Cardiac muscle cell (in vitro differentiated cells and primary cell): ENCODE results near the gene HSPBAP1. TPM values are rescaled to one million over a fixed set of nuclear protein-coding genes. Genes with fewer than 3 reads are reported as not detected.
"Not testable (repeated sequence)": the region's sequence is repeated elsewhere in the genome, so short reads cannot be mapped to it uniquely, and the experiment has no call there.

ENCODE experiments used
- DNase-seq, 2 donors: peaks; one replicate each; pipeline versions ENCODE4 v3.0.0 to v3.0.0-alpha.2; 2010 to 2017; ENCODE audit warnings: low read depth in 1 of 2, low spot score in 1 of 2
- H3K27ac ChIP-seq: fragments of 200-600 bp; sonication (generic); 2 replicates; pipeline ENCODE4 v1.5.1; 2016
- H3K27me3 ChIP-seq: fragments of 200-600 bp; sonication (generic); 2 replicates; pipeline ENCODE4 v1.6.0; 2016; ENCODE audit warnings: control low read depth
- H3K36me3 ChIP-seq: fragments of 200-600 bp; sonication (generic); 2 replicates; pipeline ENCODE4 v1.5.1; 2016; ENCODE audit warnings: control low read depth
- H3K4me1 ChIP-seq: fragments of 200-600 bp; sonication (generic); 2 replicates; pipeline ENCODE4 v1.8.1; 2017; ENCODE audit warnings: low read depth, mild to moderate bottlenecking, mixed run types
- H3K4me3 ChIP-seq: fragments of 200-600 bp; sonication (generic); 2 replicates; pipeline ENCODE4 v1.5.1; 2016; ENCODE audit warnings: mild to moderate bottlenecking
- H3K9me3 ChIP-seq: fragments of 200-600 bp; sonication (generic); 2 replicates; pipeline ENCODE4 v1.5.1; 2017; ENCODE audit warnings: low read depth, mild to moderate bottlenecking, control low read depth
- polyA plus RNA-seq: library from polyadenylated mRNA; unstranded; fragments of >200 nt; fragmentation: Nextera tagmentation; extraction: Ambion mirVana; gene quantifications from 2 replicates; pipeline ENCODE4 v1.2.1, GENCODE V29; 2016
- total RNA-seq: library from RNA; depleted of rRNA; stranded (reverse); fragments of >200 nt; gene quantifications from 2 replicates; pipeline ENCODE4 v1.2.3, GENCODE V29; 2016
- TF ChIP-seq, protein P1 (sequence below): IDR thresholded peaks from 2 replicates; pipeline ENCODE4 v1.5.1; 2012; ENCODE audit warnings: low read depth, mild to moderate bottlenecking, low read length

HSPBAP1 gene
- total and polyA plus RNA-seq, 2 experiments from 2014 or later = 2.9 to 7.2 TPM

DNA sequence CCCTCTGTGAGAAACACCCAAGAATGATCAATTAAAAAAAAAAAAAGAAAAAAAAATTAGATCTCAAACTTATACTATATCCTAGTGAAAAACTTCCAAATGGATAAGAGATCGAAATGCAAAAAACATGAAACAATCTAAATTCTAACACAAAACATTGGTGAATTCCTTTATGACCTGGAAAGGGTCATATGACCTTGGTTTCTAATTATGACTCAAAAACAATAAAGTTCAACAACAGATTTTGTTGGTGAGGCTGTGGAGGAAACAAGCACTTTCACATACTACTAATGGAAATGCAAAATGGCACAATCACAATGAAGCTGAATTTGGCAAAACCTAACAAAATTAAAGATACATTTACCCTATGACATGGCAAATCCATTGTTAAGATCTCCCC, 45.3 kb downstream of the HSPBAP1 start:
- H3K4me1 ChIP-seq = no peaks in the 10 kb centered on the region
- H3K4me3 ChIP-seq = no peak overlapping the region
- no peaks in the 10 kb centered on the region for H3K9me3 ChIP-seq
- no peak for DNase-seq
- TF ChIP-seq, protein P1, sequence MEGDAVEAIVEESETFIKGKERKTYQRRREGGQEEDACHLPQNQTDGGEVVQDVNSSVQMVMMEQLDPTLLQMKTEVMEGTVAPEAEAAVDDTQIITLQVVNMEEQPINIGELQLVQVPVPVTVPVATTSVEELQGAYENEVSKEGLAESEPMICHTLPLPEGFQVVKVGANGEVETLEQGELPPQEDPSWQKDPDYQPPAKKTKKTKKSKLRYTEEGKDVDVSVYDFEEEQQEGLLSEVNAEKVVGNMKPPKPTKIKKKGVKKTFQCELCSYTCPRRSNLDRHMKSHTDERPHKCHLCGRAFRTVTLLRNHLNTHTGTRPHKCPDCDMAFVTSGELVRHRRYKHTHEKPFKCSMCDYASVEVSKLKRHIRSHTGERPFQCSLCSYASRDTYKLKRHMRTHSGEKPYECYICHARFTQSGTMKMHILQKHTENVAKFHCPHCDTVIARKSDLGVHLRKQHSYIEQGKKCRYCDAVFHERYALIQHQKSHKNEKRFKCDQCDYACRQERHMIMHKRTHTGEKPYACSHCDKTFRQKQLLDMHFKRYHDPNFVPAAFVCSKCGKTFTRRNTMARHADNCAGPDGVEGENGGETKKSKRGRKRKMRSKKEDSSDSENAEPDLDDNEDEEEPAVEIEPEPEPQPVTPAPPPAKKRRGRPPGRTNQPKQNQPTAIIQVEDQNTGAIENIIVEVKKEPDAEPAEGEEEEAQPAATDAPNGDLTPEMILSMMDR = no peak
- no peaks in the 10 kb centered on the region for H3K27me3 ChIP-seq
- no peak overlapping the region for H3K27ac ChIP-seq
- no peaks in the 10 kb centered on the region for H3K36me3 ChIP-seq

DNA sequence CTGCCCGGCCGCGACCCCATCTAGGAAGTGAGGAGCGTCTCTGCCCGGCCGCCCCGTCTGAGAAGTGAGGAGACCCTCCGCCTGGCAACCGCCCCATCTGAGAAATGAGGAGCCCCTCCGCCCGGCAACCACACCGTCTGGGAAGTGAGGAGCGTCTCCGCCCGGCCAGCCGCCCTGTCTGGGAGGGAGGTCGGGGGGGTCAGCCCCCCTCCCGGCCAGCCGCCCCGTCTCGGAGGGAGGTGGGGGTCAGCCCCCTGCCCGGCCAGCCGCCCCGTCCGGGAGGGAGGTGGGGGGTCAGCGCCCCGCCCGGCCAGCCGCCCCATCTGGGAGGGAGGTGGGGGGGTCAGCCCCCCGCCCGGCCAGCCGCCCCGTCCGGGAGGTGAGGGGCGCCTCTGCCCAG, 46.3 kb downstream of the HSPBAP1 start:
- not testable (repeated sequence) for DNase-seq, H3K4me3 ChIP-seq

DNA sequence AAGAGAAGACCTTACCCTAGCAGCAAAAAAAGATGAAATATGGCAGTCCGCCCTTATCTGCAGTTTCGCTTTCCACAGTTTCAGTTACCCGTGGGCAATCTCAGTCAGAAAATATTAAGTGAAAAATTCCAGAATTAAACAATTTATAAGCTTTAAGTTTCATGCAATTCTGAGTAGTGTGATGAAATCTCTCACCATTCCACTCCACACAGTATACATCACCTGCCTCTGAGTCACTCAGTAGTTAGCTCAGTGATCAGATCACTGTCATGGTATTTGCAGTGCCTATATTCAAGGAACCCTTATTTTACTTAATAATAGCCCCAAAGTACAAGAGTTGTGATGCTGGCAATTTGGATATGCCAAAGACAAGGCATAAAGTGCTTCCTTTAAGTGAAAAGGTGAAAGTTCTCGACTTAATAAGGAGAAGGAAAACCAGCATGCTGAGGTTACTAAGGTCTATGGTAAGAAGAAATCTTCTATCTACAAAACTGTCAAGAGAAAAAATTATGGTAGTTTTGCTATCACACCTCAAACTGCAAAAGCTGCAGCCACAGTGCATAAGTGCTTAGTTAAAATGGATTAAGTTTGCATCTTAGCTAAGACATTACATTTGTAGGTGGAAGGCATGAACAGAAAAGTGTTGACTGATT, 48.1 kb downstream of the HSPBAP1 start:
- peak in 1 of 2 donors; percentile 52 for DNase-seq

More for the DNA sequence above, 46.3 kb downstream of the HSPBAP1 start:
- H3K27ac ChIP-seq, H3K4me1 ChIP-seq, H3K9me3 ChIP-seq, H3K27me3 ChIP-seq, H3K36me3 ChIP-seq: not testable (repeated sequence)

DNA sequence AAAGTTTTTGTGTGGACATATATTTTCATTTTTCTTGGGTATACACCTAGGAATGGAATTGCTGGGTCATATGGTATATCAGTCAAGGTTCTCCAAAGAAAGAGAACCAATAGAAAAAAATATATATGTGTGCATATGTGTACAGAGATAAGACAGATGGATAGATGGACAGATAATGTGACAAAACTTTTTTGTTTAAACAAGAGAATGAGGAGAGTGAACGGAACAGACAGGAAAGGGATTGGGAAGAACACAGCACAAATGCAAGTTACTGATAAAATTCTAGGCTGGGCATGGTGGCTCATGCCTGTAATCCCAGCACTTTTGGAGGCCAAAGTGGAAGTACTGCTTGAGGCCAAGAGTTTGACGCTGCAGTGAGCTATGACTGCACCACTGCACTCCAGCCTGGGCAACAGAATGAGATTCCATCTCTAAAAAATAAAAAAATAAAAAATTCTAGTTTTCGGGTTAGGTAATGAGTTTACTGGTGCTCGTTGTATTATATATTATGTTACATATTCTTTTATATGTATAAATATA, 50.0 kb downstream of the HSPBAP1 start:
- DNase-seq = no peak
- H3K36me3 ChIP-seq = no peaks in the 10 kb centered on the region
- TF ChIP-seq, protein P1 = no peak
- H3K27ac ChIP-seq = no peak overlapping the region
- no peaks in the 10 kb centered on the region for H3K4me1 ChIP-seq
- no peaks in the 10 kb centered on the region for H3K27me3 ChIP-seq
- no peak overlapping the region for H3K4me3 ChIP-seq
- no peaks in the 10 kb centered on the region for H3K9me3 ChIP-seq

More for the DNA sequence above, 48.1 kb downstream of the HSPBAP1 start:
- Histone ChIP-seq H3K9me3 (no peaks in the 10 kb centered on the region), H3K4me3 (no peak overlapping the region), H3K27me3 (no peaks in the 10 kb centered on the region), H3K36me3 (no peaks in the 10 kb centered on the region), H3K4me1 (no peaks in the 10 kb centered on the region), H3K27ac (no peak overlapping the region)
- TF ChIP-seq, protein P1 = no peak

DNA sequence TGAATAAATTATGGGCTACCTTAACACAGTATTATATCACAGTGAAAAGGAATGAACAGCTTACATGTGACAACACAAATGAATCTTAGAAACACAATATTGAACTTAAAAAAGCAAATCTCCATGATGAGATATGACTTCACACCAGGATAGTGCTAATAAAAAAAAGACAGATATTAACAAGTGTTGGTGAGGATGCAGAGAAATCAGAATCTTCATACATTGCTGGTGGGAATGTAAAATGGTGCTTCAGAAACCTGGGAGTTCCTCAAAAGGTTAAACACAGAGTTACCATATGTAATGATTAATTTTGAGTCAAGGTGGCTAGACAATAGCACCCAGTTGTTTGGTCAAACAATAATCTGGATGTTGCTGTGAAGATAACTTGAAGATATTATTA, 51.4 kb downstream of the HSPBAP1 start:
- DNase-seq = no peak
- H3K36me3 ChIP-seq = no peaks in the 10 kb centered on the region
- no peaks in the 10 kb centered on the region for H3K4me1 ChIP-seq
- no peaks in the 10 kb centered on the region for H3K27me3 ChIP-seq
- no peak overlapping the region for H3K4me3 ChIP-seq
- TF ChIP-seq, protein P1 = no peak
- H3K9me3 ChIP-seq = no peaks in the 10 kb centered on the region
- no peak overlapping the region for H3K27ac ChIP-seq

DNA sequence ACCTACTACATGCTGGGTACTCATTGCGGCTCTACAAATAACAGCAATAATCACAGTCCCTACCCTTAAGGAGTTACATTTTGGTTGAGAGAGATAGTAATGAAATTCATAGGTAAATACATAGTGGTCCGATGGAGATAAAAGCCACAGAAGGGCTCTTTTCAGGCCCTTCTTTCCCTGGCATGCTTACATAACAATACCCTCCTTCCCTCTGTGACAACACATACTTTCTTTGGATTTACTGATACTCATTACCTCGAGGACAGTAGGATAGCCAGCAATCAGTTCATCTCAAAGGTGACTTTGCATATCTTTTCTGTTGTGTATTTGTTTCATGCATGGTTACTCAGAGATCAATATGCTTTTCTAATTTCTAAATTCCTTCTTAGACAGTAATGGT, 54.5 kb downstream of the HSPBAP1 start:
- H3K27ac ChIP-seq = no peak overlapping the region
- TF ChIP-seq, protein P1 = no peak
- no peak for DNase-seq

DNA sequence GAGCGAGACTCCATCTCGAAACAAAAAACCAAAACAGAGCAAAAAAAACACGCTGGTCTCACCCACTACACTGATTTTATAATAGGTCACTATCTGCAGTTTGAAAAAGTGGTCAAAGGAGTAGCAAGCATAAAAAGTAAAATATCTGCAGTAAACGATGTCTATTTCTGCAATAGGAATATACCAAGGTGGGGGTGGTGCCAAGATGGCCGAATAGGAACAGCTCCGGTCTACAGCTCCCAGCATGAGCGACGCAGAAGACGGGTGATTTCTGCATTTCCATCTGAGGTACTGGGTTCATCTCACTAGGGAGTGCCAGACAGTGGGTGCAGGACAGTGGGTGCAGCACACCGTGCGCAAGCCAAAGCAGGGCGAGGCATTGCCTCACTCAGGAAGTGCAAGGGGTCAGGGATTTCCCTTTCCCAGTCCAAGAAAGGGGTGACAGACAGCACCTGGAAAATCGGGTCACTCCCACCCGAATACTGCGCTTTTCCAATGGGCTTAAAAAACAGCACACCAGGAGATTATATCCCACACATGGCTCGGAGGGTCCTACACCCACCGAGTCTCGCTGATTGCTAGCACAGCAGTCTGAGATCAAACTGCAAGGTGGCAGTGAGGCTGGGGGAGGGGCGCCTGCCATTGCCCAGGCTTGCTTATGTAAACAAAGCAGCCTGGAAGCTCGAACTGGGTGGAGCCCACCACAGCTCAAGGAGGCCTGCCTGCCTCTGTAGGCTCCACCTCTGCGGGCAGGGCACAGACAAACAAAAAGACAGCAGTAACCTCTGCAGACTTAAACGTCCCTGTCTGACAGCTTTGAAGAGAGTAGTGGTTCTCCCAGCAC, 60.7 kb downstream of the HSPBAP1 start:
- H3K27ac ChIP-seq, H3K27me3 ChIP-seq, H3K4me1 ChIP-seq, H3K36me3 ChIP-seq, H3K9me3 ChIP-seq, H3K4me3 ChIP-seq, DNase-seq: not testable (repeated sequence)

More for the DNA sequence above, 54.5 kb downstream of the HSPBAP1 start:
- Histone ChIP-seq H3K9me3 (no peaks in the 10 kb centered on the region), H3K4me3 (no peak overlapping the region), H3K36me3 (no peaks in the 10 kb centered on the region), H3K4me1 (no peaks in the 10 kb centered on the region), H3K27me3 (no peaks in the 10 kb centered on the region)
